Heart left ventricle (tissue), 16 donors: ENCODE data around the gene PLCB4. TPM values are rescaled to one million over a fixed set of nuclear protein-coding genes. Genes with fewer than 3 reads are reported as not detected.
A peak's percentile ranks its signal among the peaks of the same experiment; 100 is the strongest.

Experiments
- ATAC-seq, 4 donors: fragments of 200-7000 bp; cut with Tn5 transposase; one replicate each; pipeline ENCODE4 v1.9.1; 2020 to 2022; ENCODE audit warnings: moderate library complexity in 4 of 4, mild to moderate bottlenecking in 3 of 4, moderate number of reproducible peaks in 1 of 4
- DNase-seq, 5 donors: peaks; one replicate each; pipeline ENCODE4 v3.0.0-alpha.2; 2020
- H3K27ac ChIP-seq, 12 donors: fragments of 200-600 bp; sonication (generic) in 4 of 12; one replicate each; pipeline versions ENCODE4 v1.5.0 to v1.8.0; 2016 to 2022; ENCODE audit warnings: mild to moderate bottlenecking in 2 of 12
- H3K27me3 ChIP-seq, 9 donors: fragments of 200-600 bp; sonication (generic) in 2 of 9; one replicate each; pipeline versions ENCODE4 v1.5.1 to v1.8.0; 2016 to 2022; ENCODE audit warnings: mild to moderate bottlenecking in 3 of 9
- H3K36me3 ChIP-seq, 9 donors: fragments of 200-600 bp; sonication (generic) in 2 of 9; one replicate each; pipeline versions ENCODE4 v1.5.0 to v1.8.0; 2018 to 2022; ENCODE audit warnings: mild to moderate bottlenecking in 2 of 9
- H3K4me1 ChIP-seq, 12 donors: fragments of 200-600 bp; sonication (generic) in 4 of 12; one replicate each; pipeline versions ENCODE4 v1.5.0 to v1.8.0; 2016 to 2022; ENCODE audit warnings: mild to moderate bottlenecking in 3 of 12
- H3K4me3 ChIP-seq, 12 donors: fragments of 200-600 bp; sonication (generic) in 4 of 12; one replicate each; pipeline versions ENCODE4 v1.5.0 to v1.8.0; 2017 to 2022; ENCODE audit warnings: mild to moderate bottlenecking in 9 of 12, moderate library complexity in 4 of 12
- H3K9me3 ChIP-seq, 12 donors: fragments of 200-600 bp; sonication (generic) in 4 of 12; one replicate each; pipeline versions ENCODE4 v1.5.0 to v1.8.0; 2016 to 2022; ENCODE audit warnings: mild to moderate bottlenecking in 1 of 12
- CTCF ChIP-seq, 12 donors: fragments of 200-600 bp; sonication (generic) in 4 of 12; IDR thresholded peaks; one replicate each; pipeline versions ENCODE4 v1.5.0 to v1.8.0; 2018 to 2022; ENCODE audit warnings: antibody characterized with exemption in 12 of 12, mild to moderate bottlenecking in 5 of 12
- POLR2A ChIP-seq, 2 donors: fragments of 450-650 bp; IDR thresholded peaks; one replicate each; pipeline ENCODE4 v1.6.1; 2017; ENCODE audit warnings: antibody characterized with exemption in 2 of 2, mild to moderate bottlenecking in 2 of 2, moderate library complexity in 2 of 2
- whole genome bisulfite sequencing, 4 donors: extraction: QIAGEN DNeasy Blood & Tissue Kit in 2 of 4; methylation state at CpG; one replicate each; pipeline versions ENCODE4 v1.1.5 to v1.1.7; 2013 to 2018; 5-methylcytosine and 5-hydroxymethylcytosine counted together
- intact Hi-C, 10 donors: fragments of 100-400 bp; cut with DNase I; formaldehyde crosslinking; loops; one replicate each; pipeline versions ENCODE4 v1.11.1 to v1.14.2; 2022
- polyA plus RNA-seq, 2 donors: library from polyadenylated mRNA; stranded (reverse); fragments of 200-250 nt; gene quantifications; one replicate each; pipeline ENCODE4 v1.2.3, GENCODE V29; 2013
- total RNA-seq, 9 donors: library from RNA; depleted of rRNA in 2 of 9; stranded (reverse); fragments of >200 nt in 2 of 9; fragmentation: NEBNext Ultra II Directional in 3 of 9; extraction: Animal tissue kit (Norgen Biotek cat#: 25700) in 3 of 9; gene quantifications; one replicate each; pipeline versions ENCODE4 v1.1.0 to v1.2.4, GENCODE V29; 2016 to 2023
- donor health status: ischemic (EF 13 %, LVEDD 7.1; RV severe dilation, severe dysfunction).
- donor health status: healthy with polysubstance abuse.
- donor health status: DM: no; HTN: yes; CAD: no.
- donor health status: DM: no; HTN: no; CAD: no.
- donor health status: ischemic (EF 25% LVEDD 6.9; RV normal size, moderate dysfunction).
- donor health status: ischemic (EF 25% LVEDD 5.7; RV mildly dilated, moderate dysfunction).
- donor health status: healthy.
- donor health status: DM: yes; HTN: yes; CAD: no.
- donor health status: ischemic (EF 35%, LVEDD 5.7; RV mildly dilated, moderate dysfunction).
- donor health status: nonischemic (EF 11% LVEDD 7.7; RV severe dilation, severe dysfunction).
- donor health status: DM: yes; HTN: yes; CAD: no.
- donor health status: PGD.
- donor health status: ischemic (EF 29% LVEDD 5.4; RV normal size, mild dysfunction).
- donor health status: nonischemic (EF 23%, LVEDD 6.1; RV moderate dilation, normal function).

PLCB4 gene
- total and polyA plus RNA-seq, 11 donors, result 8.4 to 31.8 (median 18.5) TPM

GRCh38 chr20:9354579-9354978 lies 285.7 kb downstream of the PLCB4 start:
- intact Hi-C loops, result loop anchor here in 5 of 10 donors (5.0 to 10.0 kb wide), 5 partner anchors 130 to 380 kb away; no protein-coding TSS in a partner anchor
- Histone ChIP-seq H3K9me3 (no peaks in the 10 kb centered on the region), H3K27me3 (no peaks in the 10 kb centered on the region), H3K4me1 (peaks cover 0 to 32% (median 19%) of the 10 kb centered on the region in 12 donors), H3K4me3 (no peak overlapping the region), H3K36me3 (peaks cover 0 to 9% (median 0%) of the 10 kb centered on the region in 9 donors), H3K27ac (peak overlapping the region in 1 of 12 donors; percentile 15)
- WGBS, 4 donors, result 67 to 90% (median 85%) methylated on average over 2 of the region's 2 CpGs
- peak in 2 of 4 donors; percentile 42 to 44 for ATAC-seq
- no peak for TF ChIP-seq POLR2A (IDR thresholded peaks at IDR 0.05)
- TF ChIP-seq CTCF (IDR thresholded peaks at IDR 0.05), result no peak
- DNase-seq, result no peak

GRCh38 chr20:9358001-9358400 lies 289.1 kb downstream of the PLCB4 start:
- TF ChIP-seq CTCF (IDR thresholded peaks at IDR 0.05) (no peak), POLR2A (IDR thresholded peaks at IDR 0.05) (no peak)
- 89 to 100% (median 98%) methylated on average over 2 of the region's 2 CpGs for WGBS, 4 donors
- H3K4me1 ChIP-seq, result peaks cover 0 to 37% (median 19%) of the 10 kb centered on the region in 12 donors
- no peaks in the 10 kb centered on the region for H3K9me3 ChIP-seq
- no peak overlapping the region for H3K4me3 ChIP-seq
- H3K27me3 ChIP-seq, result no peaks in the 10 kb centered on the region
- H3K27ac ChIP-seq, result no peak overlapping the region
- ATAC-seq, result no peak
- H3K36me3 ChIP-seq, result peaks cover 0 to 8% (median 3%) of the 10 kb centered on the region in 9 donors
- DNase-seq, result no peak
- intact Hi-C loops, result loop anchor here (2.0 to 10.0 kb wide), 10 partner anchors 133 to 571 kb away; partner anchors contain the start of gene PLCB4 (in 2 of the 10)

- peak overlapping the region in 5 of 12 donors; percentile 4 to 46 (median 24) for H3K27ac ChIP-seq
- H3K9me3 ChIP-seq, result no peaks in the 10 kb centered on the region
- 51 to 63% (median 57%) methylated on average over 14 of the region's 14 CpGs for WGBS, 4 donors
- peak; percentile 49 to 78 (median 68) for ATAC-seq
- H3K4me1 ChIP-seq, result peaks cover 0 to 20% (median 11%) of the 10 kb centered on the region in 12 donors
- H3K27me3 ChIP-seq, result no peaks in the 10 kb centered on the region
- TF ChIP-seq CTCF (IDR thresholded peaks at IDR 0.05), result peak; percentile 27 to 74 (median 60)
- TF ChIP-seq POLR2A (IDR thresholded peaks at IDR 0.05), result no peak
- peaks cover 0 to 24% (median 9%) of the 10 kb centered on the region in 9 donors for H3K36me3 ChIP-seq
- peak in 4 of 5 donors; percentile 29 to 48 (median 42) for DNase-seq
- intact Hi-C loops, result loop anchor here (1.0 to 10.0 kb wide), 13 partner anchors 135 to 572 kb away; partner anchors contain the start of gene PLCB4 (in 2 of the 10)
- peak overlapping the region in 1 of 12 donors; percentile 11 for H3K4me3 ChIP-seq
Measured at GRCh38 chr20:9359561-9360308, 290.8 kb downstream of the PLCB4 start.

- ATAC-seq (no peak), DNase-seq (no peak)
- TF ChIP-seq CTCF (IDR thresholded peaks at IDR 0.05) (no peak), POLR2A (IDR thresholded peaks at IDR 0.05) (no peak)
- 80 to 88% (median 85%) methylated on average over 1 of the region's 1 CpG for WGBS, 4 donors
- Histone ChIP-seq H3K9me3 (no peaks in the 10 kb centered on the region), H3K27ac (peak overlapping the region in 4 of 12 donors; percentile 4 to 46 (median 24)), H3K36me3 (peaks cover 0 to 31% (median 12%) of the 10 kb centered on the region in 9 donors), H3K4me1 (peaks cover 0 to 20% (median 9%) of the 10 kb centered on the region in 12 donors), H3K27me3 (no peaks in the 10 kb centered on the region), H3K4me3 (no peak overlapping the region)
- intact Hi-C loops, result loop anchor here in 5 of 10 donors (2.0 to 5.0 kb wide), 5 partner anchors 508 to 573 kb away; no protein-coding TSS in a partner anchor
Measured at GRCh38 chr20:9360431-9360830, 291.5 kb downstream of the PLCB4 start.
